GM12865 (cell line): ENCODE data around the gene VAMP4.

Experiments used
- DNase-seq: peaks from one replicate; pipeline ENCODE4 v3.0.0; 2010; ENCODE audit warnings: low read depth
- H3K4me3 ChIP-seq: 2 replicates; pipeline ENCODE4 v1.5.1; 2011; ENCODE audit warnings: mild to moderate bottlenecking, low read depth, low read length, control low read depth
- TF ChIP-seq, protein P1 (sequence below): IDR thresholded peaks from 2 replicates; pipeline ENCODE4 v1.5.1; 2011; ENCODE audit warnings: low read length, control low read depth, low read depth, inconsistent platforms; ENCODE audit not compliant: insufficient read depth; ENCODE audit errors: missing control alignments

Gene VAMP4

DNA sequence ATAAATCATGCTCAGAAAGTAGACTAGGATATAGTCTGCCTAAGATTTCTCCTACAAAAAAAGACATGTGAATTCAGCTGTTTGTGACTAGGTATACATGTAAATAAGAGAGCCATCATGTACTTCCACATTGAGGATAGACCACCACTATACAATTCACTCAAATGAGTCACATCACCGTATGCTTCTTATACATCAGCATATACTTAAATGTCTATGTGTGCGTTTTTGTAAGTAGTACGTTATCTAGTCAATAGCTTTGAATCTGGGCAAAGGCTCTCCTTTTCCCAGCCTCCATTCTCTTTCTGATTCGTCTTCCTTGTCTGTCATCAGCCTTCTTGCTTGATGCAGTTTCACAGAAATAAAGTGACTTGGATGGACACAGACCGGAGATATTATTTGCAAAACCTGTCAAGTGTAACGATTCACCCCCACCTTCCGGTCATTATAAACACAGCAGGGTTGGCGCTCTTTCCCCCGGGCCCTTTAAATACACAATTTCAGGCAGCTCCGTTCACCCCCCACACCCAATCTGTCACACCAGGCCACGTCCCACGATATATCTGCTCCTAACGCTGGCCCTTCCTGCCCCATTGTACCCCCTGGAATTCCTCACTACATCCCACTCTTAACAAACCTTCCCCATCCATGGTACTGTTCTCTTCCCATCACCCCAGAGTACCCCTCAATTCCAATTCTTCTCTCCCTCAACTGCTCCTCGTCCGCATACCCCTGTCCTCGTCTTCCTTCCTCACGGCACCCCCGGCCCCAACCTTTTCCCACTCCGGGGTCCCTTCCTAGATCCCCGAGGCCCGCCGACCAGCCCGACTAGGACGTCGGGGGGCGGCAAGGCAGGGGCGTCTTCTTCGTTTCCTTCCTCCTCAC, 636 bp downstream of the VAMP4 start:
- TF ChIP-seq, protein P1, sequence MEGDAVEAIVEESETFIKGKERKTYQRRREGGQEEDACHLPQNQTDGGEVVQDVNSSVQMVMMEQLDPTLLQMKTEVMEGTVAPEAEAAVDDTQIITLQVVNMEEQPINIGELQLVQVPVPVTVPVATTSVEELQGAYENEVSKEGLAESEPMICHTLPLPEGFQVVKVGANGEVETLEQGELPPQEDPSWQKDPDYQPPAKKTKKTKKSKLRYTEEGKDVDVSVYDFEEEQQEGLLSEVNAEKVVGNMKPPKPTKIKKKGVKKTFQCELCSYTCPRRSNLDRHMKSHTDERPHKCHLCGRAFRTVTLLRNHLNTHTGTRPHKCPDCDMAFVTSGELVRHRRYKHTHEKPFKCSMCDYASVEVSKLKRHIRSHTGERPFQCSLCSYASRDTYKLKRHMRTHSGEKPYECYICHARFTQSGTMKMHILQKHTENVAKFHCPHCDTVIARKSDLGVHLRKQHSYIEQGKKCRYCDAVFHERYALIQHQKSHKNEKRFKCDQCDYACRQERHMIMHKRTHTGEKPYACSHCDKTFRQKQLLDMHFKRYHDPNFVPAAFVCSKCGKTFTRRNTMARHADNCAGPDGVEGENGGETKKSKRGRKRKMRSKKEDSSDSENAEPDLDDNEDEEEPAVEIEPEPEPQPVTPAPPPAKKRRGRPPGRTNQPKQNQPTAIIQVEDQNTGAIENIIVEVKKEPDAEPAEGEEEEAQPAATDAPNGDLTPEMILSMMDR = no peak
- H3K4me3 ChIP-seq = peak overlapping the region; percentile 92
- peak; percentile 75 for DNase-seq

DNA sequence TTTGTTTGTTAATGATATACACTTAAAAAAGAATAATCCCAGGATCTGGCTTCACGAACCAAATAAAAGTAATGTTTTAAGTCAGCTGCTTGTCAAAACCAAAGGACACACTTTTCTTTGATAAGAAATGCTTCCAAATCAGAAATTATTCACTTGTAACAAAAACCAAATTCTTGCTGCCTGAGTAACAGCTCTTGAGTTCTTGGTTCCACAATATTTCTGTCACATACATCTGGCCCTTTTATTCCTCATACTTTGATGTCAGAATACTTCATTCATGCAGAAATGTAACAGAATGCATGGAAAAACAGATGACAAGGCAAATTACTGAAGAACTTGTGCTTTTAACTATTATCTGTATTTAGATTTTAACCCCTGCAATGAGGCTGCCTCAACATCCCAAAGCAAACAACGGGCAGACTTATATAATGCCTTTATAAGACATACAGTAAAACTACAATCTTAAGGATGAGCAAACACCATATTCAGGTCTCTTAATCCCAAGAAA, 1.5 kb downstream of the VAMP4 start:
- H3K4me3 ChIP-seq = peak overlapping the region; percentile 92
- TF ChIP-seq, protein P1 = no peak
- no peak for DNase-seq

GRCh38 chr1:171739656-171740055, 2.2 kb downstream of the VAMP4 start:
- no peak overlapping the region for H3K4me3 ChIP-seq
- DNase-seq = no peak

DNA sequence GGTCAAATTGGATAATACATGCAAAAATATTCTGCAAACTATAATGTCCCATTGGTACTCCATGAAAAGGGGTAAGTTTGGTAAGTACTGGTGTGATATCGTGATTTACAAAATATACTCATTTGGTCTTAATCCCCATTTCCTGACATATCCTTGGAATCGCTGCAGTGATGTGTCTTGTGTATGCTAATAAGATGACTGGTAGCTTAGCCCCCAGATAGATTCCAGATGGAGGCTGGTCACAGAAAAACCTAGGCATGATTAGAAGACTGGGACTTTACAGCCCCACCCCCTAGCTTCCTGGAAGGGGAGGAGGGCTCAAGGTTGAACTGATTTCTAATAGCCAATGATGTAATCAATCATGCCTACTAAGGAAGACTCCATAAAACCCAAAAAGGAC, 3.0 kb downstream of the VAMP4 start:
- H3K4me3 ChIP-seq = no peak overlapping the region
- no peak for DNase-seq
- TF ChIP-seq, protein P1 = no peak

More at GRCh38 chr1:171739656-171740055, 2.2 kb downstream of the VAMP4 start:
- TF ChIP-seq, protein P1 = no peak

DNA sequence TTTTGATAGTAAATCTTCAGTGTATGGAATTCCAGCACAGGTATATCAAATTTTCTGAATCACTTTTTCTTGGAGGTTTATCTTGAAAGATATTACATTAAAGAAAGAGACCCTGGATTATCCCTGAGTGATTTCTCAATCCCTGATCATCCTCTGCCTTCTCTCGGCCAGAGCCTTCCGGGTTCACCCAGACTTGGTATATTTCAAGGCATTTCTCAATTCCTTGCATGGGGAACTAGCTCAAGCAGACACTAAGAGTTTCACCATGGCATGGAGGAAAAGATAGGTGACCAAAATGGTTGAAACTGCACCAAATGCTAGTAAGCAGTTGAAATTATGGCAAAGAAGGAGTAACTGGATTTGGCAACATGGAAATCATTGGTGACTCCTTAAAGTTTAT, 5.7 kb downstream of the VAMP4 start:
- TF ChIP-seq, protein P1 = no peak
- no peak overlapping the region for H3K4me3 ChIP-seq
- DNase-seq = no peak

GRCh38 chr1:171730052-171730451, 11.8 kb downstream of the VAMP4 start:
- no peak for DNase-seq
- TF ChIP-seq, protein P1 = no peak

More at GRCh38 chr1:171730052-171730451, 11.8 kb downstream of the VAMP4 start:
- H3K4me3 ChIP-seq = no peak overlapping the region
